Measurements from ENCODE around the gene DIS3L.

DNA sequence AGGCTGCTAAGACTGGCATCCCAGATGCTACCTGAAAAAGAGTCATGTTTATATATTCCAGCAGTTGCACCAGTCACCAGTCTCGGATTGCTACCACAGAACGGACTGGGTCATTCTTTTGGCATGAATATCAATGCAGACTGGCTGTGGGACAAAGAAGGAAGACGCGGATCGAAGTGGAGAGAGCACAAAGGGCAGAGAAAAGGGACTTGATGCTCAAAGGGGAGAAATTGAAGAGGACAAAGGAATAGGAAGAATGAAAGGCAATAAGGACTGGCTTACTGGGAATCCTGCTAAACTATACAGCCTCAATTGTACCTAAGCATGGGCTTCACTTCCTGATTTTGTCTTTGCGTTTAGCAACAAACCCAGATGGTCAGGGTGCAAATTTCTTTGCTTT is 15.3 kb upstream of the DIS3L start:
- TF ChIP-seq, protein P1, sequence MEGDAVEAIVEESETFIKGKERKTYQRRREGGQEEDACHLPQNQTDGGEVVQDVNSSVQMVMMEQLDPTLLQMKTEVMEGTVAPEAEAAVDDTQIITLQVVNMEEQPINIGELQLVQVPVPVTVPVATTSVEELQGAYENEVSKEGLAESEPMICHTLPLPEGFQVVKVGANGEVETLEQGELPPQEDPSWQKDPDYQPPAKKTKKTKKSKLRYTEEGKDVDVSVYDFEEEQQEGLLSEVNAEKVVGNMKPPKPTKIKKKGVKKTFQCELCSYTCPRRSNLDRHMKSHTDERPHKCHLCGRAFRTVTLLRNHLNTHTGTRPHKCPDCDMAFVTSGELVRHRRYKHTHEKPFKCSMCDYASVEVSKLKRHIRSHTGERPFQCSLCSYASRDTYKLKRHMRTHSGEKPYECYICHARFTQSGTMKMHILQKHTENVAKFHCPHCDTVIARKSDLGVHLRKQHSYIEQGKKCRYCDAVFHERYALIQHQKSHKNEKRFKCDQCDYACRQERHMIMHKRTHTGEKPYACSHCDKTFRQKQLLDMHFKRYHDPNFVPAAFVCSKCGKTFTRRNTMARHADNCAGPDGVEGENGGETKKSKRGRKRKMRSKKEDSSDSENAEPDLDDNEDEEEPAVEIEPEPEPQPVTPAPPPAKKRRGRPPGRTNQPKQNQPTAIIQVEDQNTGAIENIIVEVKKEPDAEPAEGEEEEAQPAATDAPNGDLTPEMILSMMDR (IDR thresholded peaks at IDR 0.05 in 4 of 5, conservative IDR thresholded peaks at IDR 0.05 in 1 of 5): no peak
- TF ChIP-seq POLR2A (IDR thresholded peaks at IDR 0.05): no peak
